ENCODE data around the gene S1PR2.
"Not testable (repeated sequence)": the region's sequence is repeated elsewhere in the genome, so short reads cannot be mapped to it uniquely, and the experiment has no call there.

Gene S1PR2

DNA sequence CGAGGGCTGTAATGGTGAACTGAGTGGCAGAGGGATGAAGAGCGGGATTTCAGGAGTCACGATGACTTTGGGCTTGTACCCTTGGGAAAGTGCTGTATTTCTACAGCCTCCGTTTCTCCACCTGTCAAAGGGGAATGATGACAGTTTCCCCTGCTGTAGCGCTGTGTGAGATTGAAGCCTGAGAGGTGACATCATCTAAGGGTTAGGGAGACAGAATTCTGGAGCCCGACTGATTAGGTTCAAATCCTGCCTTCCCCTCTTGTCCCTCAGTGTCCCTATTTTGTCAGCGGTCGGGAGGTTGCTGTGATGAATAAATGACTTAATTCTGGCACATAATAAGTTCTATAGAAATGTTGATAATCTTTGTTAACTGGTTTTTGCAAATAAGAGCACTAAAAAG is 21.6 kb upstream of the S1PR2 start:
- DNase-seq: no peak

DNA sequence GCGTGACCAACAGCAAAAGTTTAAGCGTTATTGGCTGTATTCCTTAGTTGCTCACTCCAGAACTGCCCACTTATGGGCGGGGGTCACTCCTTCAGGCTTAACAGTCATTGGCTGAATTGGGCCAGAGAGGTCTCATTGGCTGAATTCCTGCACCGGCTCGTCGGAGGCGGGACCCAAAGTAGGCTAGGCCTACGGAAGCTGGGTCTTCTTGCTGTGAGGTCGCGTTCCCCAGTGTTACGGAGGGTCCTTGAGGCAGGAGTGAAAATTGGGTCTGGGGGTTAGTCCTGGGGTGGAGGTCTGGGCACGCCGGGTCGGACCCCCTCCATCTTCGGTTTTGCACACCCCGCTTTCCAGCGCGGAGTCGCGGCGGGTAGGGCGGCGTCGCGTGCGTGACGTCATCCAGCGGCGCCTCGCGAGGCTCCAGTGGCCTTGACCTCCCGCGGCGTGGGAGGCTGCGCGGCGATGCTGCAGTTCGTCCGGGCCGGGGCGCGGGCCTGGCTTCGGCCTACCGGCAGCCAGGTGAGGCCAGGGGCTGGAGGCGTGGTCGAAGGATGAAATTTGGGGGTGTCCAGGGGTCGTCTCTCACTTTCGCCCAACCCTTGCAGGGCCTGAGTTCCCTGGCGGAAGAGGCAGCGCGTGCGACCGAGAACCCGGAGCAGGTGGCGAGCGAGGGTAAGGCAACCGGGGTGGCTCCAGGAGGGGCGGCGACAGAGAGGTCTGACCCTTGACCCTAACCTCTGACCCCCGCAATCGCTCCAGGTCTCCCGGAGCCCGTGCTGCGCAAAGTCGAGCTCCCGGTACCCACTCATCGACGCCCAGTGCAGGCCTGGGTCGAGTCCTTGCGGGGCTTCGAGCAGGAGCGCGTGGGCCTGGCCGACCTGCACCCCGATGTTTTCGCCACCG is 20.9 kb upstream of the S1PR2 start, which contains the start of gene MRPL4:
TSS of gene MRPL4 (plus strand) at position 423 of the 903 bp plus-strand sequence. CDS start at position 463, 40 bp downstream.
- DNase-seq: peak; percentile 97

- no peak for DNase-seq
Observed at GRCh38 chr19:10246511-10246910, 15.4 kb upstream of the S1PR2 start.

GRCh38 chr19:10245189-10245939 is 14.2 kb upstream of the S1PR2 start:
- no peak for DNase-seq

- no peak for DNase-seq
Observed at GRCh38 chr19:10243606-10244005, 12.5 kb upstream of the S1PR2 start.

DNA sequence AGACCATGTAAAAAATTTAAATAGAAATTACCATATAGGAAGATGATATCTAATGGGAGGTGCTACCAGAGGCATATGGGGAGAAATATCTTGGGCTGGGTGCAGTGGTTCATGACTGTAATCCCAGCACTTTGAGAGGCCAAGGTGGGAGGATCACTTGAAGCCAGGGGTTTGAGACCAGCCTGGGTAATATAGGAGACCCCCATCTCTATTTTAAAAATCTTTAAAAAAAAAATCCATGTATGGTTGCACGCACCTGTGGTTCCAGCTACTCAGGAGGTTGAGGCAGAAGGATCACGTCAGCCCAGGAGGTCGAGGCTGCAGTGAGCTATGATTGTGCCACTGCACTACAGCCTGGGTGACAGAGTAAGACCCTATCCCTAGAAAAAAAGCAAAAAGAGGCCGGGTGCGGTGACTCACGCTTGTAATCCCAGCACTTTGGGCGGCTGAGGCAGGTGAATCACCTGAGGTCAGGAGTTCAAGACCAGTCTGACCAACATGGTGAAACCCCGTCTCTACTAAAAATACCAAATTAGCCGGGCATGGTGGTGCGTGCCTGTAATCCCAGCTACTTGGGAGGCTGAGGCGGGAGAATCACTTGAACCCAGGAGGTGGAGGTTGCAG is 10.8 kb upstream of the S1PR2 start:
- DNase-seq: not testable (repeated sequence)

DNA sequence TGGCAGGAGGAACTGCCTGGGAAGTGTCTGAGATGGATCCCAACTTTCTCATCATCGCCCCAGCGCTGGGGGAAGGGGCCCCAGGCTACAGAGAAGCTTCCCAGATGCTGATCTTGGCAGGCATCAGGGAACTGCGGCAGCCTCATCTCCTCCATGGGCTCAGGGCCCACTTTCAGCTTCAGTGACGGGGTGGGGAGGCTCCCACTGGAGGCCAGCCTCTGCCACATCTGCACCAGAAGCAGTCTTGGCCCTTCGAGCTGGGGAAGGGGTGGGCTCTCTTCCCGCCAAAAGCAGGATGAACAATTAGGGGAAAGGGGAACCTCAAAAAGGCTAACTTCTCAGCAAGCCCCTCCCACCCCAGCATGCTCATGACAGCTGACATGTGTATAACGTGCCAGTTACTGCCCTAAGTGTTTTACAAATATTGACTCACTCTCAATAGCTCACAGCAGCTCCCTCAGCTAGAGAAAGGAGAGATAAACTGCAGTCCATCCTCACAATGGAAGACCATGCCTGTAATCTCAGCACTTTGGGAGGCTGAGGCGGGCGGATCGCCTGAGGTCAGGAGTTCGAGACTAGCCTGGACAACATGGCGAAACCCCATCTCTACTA is 7.1 kb upstream of the S1PR2 start:
- DNase-seq: peak; percentile 92

GRCh38 chr19:10237702-10238101 is 6.6 kb upstream of the S1PR2 start:
- DNase-seq: peak; percentile 9

DNA sequence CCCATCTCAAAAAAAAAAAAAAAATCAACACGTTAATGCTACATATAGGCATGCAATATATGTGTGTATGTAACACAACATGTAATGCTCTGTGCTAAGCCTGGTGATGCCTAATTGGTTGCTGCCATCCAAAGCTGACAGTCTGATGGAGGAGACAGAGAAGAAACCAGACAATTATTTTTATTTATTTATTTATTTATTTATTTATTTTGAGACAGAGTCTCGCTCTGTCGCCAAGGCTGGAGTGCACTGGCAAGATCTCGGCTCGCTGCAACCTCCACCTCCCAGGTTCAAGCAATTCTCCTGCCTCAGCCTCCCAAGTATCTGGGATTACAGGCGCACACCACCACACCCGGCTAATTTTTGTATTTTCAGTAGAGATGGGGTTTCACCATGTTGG is 4.3 kb upstream of the S1PR2 start:
- DNase-seq: not testable (repeated sequence)

GRCh38 chr19:10235003-10235402 is 3.9 kb upstream of the S1PR2 start:
- no peak for DNase-seq

DNA sequence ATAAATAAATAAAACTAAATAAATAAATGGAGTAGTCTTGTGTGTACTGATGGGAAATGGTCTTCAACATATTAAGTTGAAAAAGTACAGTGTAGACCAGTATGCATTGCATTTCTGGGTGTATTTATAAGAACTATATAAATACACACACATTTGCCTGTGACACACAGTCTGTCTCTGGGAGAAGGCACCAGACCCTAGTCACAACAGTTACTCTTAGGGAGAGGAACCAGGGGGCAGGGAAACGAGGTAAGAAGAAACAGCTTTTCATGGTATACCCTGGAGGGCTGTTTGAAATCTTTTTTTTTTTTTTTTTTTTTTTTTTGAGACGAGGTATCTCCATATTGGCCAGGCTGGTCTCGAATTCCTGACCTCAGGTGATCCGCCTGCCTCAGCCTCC is 2.8 kb upstream of the S1PR2 start:
- no peak for DNase-seq

GRCh38 chr19:10231612-10232228 is 589 bp upstream of the S1PR2 start:
- DNase-seq: no peak

- DNase-seq: no peak
Observed at GRCh38 chr19:10230173-10230860, 814 bp downstream of the S1PR2 start.

- DNase-seq: no peak
Observed at GRCh38 chr19:10228920-10229319, 2.2 kb downstream of the S1PR2 start.

GRCh38 chr19:10228393-10228792 is 2.7 kb downstream of the S1PR2 start:
- DNase-seq: no peak

- DNase-seq: no peak
Observed at GRCh38 chr19:10227026-10227971, 3.8 kb downstream of the S1PR2 start.

DNA sequence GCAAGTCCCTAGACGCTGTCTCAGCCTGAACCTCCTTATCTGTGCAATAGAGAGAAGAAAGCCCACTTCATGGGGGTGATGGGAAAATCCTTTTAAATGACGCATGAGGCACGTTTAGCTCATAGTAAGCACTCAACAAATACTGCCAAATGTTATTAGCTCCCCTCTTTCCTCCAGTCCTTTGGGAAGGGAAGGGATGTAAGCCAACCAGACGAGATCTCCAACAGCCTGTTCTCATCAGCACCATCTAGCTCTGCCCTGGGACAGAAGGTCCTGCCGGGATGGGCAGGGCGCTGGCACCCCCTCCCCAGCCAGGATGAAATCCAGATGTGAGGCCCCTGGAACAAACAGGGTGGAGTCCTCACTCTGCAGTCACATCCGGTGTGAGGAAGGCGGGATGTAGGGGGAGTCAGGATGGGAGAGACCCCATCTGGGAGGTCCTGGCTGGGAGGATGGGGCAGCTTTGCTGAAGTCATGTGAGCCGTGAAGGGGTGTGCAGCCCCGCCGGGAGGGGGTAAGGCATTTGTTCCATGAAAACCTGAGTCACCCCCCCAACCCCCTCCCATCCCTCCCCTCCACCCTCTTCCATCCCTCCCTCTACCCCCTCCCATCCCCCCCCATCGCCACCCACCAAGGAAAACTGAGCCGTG is 4.6 kb downstream of the S1PR2 start:
- no peak for DNase-seq

GRCh38 chr19:10226021-10226375 is 5.1 kb downstream of the S1PR2 start:
- DNase-seq: no peak

GRCh38 chr19:10224337-10224736 is 6.8 kb downstream of the S1PR2 start:
- no peak for DNase-seq

GRCh38 chr19:10223488-10224213 is 7.5 kb downstream of the S1PR2 start:
- no peak for DNase-seq
